Measurements from ENCODE around the gene COX10.

The COX10 gene

DNA sequence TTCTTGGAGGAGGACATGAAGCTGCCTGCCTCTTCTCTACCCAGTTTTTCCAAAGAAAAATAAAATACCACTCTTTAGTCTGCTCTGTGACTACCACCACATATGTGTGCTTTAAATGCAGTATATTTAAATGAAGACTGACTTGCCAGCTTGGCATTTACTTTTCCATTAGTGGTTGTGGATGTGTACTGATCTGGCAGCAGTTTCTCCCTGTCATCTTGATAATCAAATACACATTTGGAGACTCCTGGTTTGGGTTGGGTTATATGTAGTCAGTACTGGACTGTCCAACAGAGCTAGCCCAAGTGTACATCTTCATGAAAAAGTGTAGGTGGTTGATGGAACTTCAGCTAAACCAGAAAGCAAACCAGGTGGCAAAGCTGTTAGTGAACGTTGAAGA lies 19.9 kb downstream of the COX10 start:
- TF ChIP-seq, protein P1, sequence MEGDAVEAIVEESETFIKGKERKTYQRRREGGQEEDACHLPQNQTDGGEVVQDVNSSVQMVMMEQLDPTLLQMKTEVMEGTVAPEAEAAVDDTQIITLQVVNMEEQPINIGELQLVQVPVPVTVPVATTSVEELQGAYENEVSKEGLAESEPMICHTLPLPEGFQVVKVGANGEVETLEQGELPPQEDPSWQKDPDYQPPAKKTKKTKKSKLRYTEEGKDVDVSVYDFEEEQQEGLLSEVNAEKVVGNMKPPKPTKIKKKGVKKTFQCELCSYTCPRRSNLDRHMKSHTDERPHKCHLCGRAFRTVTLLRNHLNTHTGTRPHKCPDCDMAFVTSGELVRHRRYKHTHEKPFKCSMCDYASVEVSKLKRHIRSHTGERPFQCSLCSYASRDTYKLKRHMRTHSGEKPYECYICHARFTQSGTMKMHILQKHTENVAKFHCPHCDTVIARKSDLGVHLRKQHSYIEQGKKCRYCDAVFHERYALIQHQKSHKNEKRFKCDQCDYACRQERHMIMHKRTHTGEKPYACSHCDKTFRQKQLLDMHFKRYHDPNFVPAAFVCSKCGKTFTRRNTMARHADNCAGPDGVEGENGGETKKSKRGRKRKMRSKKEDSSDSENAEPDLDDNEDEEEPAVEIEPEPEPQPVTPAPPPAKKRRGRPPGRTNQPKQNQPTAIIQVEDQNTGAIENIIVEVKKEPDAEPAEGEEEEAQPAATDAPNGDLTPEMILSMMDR (IDR thresholded peaks at IDR 0.05; ENCODE audit: extremely low read depth, missing control alignments) = no peak
- DNase-seq (ENCODE audit: low spot score) = no peak

DNA sequence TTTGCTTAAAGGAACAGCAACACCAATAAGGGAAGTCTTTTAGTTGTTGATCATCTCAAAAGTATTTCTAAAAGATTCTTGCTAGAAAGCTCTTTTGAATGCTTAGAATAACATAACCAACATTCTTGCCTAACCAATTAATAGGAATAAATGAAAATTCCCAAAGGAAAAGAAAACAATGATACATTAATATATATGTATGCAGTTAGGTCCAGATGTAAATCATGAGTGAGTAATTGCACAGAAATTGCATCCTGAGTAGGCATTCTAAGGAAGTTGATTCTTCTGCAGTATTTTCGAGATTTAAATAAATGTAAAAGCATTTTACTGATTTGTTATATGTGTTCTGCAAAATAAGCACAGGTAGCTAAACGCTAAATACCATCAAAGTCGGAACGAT lies 22.1 kb downstream of the COX10 start:
- DNase-seq (ENCODE audit: low spot score) = no peak
- TF ChIP-seq, protein P1 (IDR thresholded peaks at IDR 0.05; ENCODE audit: extremely low read depth, missing control alignments) = no peak

DNA sequence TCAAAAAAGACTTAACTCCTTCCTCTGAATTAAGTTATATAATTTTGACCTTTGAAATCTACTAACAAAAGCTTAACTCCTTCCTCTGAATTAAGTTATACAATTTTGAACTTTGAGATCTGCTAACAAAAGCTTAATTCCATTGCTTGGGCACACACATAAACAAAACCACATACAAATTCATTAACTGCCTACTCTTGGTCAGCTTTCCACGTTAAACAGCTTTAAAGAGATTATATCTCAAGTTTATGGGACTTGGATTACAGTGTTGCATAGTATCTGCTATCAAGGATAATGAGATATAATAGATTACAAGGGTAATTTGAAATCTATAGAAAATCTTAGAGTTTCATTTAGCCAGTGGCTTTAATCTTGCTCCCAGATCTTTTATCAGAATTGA lies 23.5 kb downstream of the COX10 start:
- TF ChIP-seq, protein P1 (IDR thresholded peaks at IDR 0.05; ENCODE audit: extremely low read depth, missing control alignments) = no peak
- no peak for DNase-seq (ENCODE audit: low spot score)

DNA sequence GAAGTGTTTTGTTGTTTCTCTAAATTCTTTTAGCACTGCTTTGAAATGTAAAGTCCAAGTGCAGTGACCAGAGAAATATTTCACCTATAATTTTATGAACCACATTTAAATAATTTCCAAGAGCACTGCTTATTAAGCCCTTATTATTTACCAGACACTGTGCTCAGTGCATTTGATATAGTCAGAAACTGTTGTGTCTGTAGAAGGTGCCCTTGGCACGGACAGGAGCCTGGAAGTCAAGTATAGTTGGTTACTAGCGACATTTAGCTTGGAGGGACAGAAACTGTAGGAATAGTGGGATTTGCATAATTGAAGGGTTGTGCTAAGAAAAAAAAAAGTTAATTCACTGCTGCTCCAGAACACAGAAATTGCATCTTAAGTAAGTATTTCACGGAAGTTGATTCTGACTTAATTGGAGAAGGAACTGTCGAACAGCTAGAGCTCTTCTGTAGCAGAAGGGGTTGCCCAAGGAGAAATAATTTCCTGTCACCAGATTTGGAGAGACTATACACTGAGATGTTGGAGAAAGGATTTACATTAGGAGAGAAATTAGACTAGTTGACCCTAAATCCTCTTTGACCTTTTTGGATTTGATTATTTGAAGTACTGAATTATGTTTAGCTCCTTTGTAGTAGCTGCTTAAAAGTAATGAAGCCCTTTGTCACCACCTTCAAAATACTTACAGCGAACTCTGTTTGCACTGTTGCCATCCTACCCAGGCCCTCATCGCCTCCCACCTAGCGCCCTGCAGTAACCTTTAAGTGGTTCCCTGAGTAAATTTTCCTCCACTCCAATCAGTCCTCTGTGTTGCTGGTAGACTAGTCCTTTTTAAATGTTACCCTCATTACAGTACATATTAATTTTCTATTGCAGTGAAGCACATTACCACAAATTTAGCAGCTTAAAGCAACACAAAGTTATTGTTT lies 25.6 kb downstream of the COX10 start:
- no peak for DNase-seq (ENCODE audit: low spot score)
- TF ChIP-seq, protein P1 (IDR thresholded peaks at IDR 0.05; ENCODE audit: extremely low read depth, missing control alignments) = no peak

DNA sequence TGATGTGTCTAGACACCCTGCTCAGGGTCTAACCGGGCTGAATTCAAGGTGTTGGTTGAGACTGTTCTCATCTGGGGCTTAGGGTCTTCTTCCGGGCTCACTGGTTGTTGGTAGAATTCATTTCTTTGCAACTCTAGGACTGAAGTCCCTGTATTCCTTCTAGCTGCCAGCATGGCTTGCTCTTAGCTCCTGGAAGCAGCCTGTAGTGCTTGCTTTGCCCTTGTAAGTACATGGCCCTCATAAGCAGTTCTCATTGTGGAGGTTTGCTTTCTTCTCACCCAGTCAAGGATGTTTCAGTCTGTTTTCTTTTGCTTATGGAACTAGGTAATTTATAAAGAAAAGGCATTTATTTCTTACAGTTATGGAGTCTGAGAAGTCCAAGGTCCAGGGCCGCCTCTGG lies 26.3 kb downstream of the COX10 start:
- DNase-seq (ENCODE audit: low spot score) = no peak
- TF ChIP-seq, protein P1 (IDR thresholded peaks at IDR 0.05; ENCODE audit: extremely low read depth, missing control alignments) = no peak

DNA sequence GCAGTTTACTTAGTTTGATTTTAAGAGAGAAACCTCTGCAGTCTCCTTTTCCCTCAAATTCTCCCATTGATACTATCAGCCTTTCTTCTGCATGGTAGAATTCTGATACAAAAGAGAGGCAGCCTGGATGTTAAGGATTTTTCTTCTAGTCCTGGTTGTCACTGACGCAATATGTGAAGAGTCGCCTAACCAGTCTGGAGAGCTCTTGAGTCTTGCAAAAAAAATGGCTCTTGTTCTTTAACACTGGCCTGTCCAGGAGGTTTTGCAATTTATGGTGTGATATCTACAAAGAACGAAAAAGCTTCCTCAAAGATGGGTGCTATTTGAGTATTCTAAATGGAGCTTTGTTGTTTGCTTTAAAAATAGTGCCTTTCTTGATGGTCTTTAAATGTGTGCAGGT lies 28.9 kb downstream of the COX10 start:
- TF ChIP-seq, protein P1 (IDR thresholded peaks at IDR 0.05; ENCODE audit: extremely low read depth, missing control alignments) = no peak
- DNase-seq (ENCODE audit: low spot score) = no peak

DNA sequence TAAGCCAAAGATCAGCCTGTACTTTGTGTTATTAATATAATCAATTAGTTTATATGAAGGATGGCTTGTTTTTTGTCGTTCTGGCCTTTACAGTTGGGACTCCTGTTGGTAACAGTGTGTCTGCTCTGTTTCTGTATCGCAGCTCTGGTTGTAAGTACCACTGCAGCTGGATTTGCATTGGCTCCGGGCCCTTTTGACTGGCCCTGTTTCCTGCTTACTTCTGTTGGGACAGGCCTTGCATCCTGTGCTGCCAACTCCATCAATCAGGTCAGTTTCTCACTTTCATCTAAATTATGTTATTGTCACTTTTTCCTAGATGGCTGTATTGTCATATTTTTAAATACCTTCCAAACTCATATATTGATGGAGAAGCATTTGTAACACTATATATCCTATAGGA lies 32.7 kb downstream of the COX10 start:
- TF ChIP-seq, protein P1 (IDR thresholded peaks at IDR 0.05; ENCODE audit: extremely low read depth, missing control alignments) = no peak
- DNase-seq (ENCODE audit: low spot score) = no peak

Measured in GM20000 (cell line).